Cardiac muscle cell (in vitro differentiated cells and primary cell): ENCODE measurements around the gene NUP155. TPM values are rescaled to one million over a fixed set of nuclear protein-coding genes. Genes with fewer than 3 reads are reported as not detected.
A peak's percentile ranks its signal among the peaks of the same experiment; 100 is the strongest.
"Not testable (repeated sequence)": the region's sequence is repeated elsewhere in the genome, so short reads cannot be mapped to it uniquely, and the experiment has no call there.

ENCODE experiments used
- DNase-seq, 2 donors: peaks; one replicate each; pipeline versions ENCODE4 v3.0.0 to v3.0.0-alpha.2; 2010 to 2017; ENCODE audit warnings: low read depth in 1 of 2, low spot score in 1 of 2
- H3K27ac ChIP-seq: fragments of 200-600 bp; sonication (generic); 2 replicates; pipeline ENCODE4 v1.5.1; 2016
- H3K27me3 ChIP-seq: fragments of 200-600 bp; sonication (generic); 2 replicates; pipeline ENCODE4 v1.6.0; 2016; ENCODE audit warnings: control low read depth
- H3K36me3 ChIP-seq: fragments of 200-600 bp; sonication (generic); 2 replicates; pipeline ENCODE4 v1.5.1; 2016; ENCODE audit warnings: control low read depth
- H3K4me1 ChIP-seq: fragments of 200-600 bp; sonication (generic); 2 replicates; pipeline ENCODE4 v1.8.1; 2017; ENCODE audit warnings: low read depth, mild to moderate bottlenecking, mixed run types
- H3K4me3 ChIP-seq: fragments of 200-600 bp; sonication (generic); 2 replicates; pipeline ENCODE4 v1.5.1; 2016; ENCODE audit warnings: mild to moderate bottlenecking
- H3K9me3 ChIP-seq: fragments of 200-600 bp; sonication (generic); 2 replicates; pipeline ENCODE4 v1.5.1; 2017; ENCODE audit warnings: low read depth, mild to moderate bottlenecking, control low read depth
- polyA plus RNA-seq: library from polyadenylated mRNA; unstranded; fragments of >200 nt; fragmentation: Nextera tagmentation; extraction: Ambion mirVana; gene quantifications from 2 replicates; pipeline ENCODE4 v1.2.1, GENCODE V29; 2016
- total RNA-seq: library from RNA; depleted of rRNA; stranded (reverse); fragments of >200 nt; gene quantifications from 2 replicates; pipeline ENCODE4 v1.2.3, GENCODE V29; 2016
- TF ChIP-seq, protein P1 (sequence below): IDR thresholded peaks from 2 replicates; pipeline ENCODE4 v1.5.1; 2012; ENCODE audit warnings: low read depth, mild to moderate bottlenecking, low read length

NUP155 gene
- total and polyA plus RNA-seq, 2 experiments from 2014 or later: 6.1 to 26.4 TPM

DNA sequence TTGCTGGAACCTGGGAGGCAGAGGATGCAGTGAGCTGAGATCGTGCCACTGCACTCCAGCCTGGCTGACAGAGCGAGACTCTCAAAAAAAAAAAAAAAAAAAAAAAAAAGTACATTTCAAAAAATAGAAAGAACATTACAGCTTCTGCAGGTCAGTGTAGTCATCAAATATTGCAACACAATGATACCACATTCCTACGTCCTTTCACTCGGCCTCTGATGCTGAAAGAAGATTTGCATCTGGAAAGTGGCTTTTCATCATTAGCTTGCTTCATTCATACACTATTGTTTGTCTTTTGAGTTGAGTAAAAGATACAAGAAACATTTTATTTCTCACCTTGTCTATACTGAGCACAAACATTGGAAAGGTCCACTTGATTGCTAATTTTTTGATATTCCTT is 62.1 kb downstream of the NUP155 start:
- no peaks in the 10 kb centered on the region for H3K4me1 ChIP-seq
- TF ChIP-seq, protein P1, sequence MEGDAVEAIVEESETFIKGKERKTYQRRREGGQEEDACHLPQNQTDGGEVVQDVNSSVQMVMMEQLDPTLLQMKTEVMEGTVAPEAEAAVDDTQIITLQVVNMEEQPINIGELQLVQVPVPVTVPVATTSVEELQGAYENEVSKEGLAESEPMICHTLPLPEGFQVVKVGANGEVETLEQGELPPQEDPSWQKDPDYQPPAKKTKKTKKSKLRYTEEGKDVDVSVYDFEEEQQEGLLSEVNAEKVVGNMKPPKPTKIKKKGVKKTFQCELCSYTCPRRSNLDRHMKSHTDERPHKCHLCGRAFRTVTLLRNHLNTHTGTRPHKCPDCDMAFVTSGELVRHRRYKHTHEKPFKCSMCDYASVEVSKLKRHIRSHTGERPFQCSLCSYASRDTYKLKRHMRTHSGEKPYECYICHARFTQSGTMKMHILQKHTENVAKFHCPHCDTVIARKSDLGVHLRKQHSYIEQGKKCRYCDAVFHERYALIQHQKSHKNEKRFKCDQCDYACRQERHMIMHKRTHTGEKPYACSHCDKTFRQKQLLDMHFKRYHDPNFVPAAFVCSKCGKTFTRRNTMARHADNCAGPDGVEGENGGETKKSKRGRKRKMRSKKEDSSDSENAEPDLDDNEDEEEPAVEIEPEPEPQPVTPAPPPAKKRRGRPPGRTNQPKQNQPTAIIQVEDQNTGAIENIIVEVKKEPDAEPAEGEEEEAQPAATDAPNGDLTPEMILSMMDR: no peak
- H3K36me3 ChIP-seq: peaks cover 79% of the 10 kb centered on the region
- H3K9me3 ChIP-seq: no peaks in the 10 kb centered on the region
- H3K27ac ChIP-seq: no peak overlapping the region
- DNase-seq: peak in 1 of 2 donors; percentile 72
- H3K4me3 ChIP-seq: no peak overlapping the region
- H3K27me3 ChIP-seq: no peaks in the 10 kb centered on the region

DNA sequence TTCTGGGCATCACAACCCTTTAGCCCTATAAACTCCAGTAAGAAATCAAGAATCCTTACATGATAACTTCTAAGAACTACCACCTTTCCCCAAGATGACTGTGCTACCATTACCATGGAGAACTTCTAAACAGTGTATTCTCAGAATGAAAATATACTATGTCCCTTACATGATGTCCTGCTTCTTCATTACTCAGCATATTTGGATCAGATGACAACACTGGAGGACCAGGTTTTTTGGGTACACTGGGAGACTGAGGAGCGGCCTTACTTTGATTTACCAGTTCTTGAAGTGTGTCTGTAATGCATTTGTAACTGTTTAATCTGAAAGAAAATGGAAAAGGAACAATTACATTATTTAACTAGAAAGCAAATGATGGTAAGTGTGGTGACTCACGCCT is 66.0 kb downstream of the NUP155 start:
- H3K4me1 ChIP-seq: no peaks in the 10 kb centered on the region
- no peaks in the 10 kb centered on the region for H3K27me3 ChIP-seq
- peaks cover 82% of the 10 kb centered on the region for H3K36me3 ChIP-seq
- no peaks in the 10 kb centered on the region for H3K9me3 ChIP-seq
- no peak overlapping the region for H3K4me3 ChIP-seq
- H3K27ac ChIP-seq: no peak overlapping the region
- TF ChIP-seq, protein P1: no peak
- no peak for DNase-seq

DNA sequence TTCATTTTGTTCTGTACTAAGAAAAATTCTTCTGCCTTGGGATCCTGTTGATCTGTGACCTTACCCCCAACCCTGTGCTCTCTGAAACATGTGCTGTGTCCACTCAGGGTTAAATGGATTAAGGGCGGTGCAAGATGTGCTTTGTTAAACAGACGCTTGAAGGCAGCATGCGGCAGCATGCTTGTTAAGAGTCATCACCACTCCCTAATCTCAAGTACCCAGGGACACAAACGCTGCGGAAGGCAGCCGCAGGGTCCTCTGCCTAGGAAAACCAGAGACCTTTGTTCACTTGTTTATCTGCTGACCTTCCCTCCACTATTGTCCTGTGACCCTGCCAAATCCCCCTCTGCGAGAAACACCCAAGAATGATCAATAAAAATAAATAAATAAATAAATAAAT is 74.6 kb downstream of the NUP155 start:
- not testable (repeated sequence) for H3K4me1 ChIP-seq, H3K4me3 ChIP-seq, DNase-seq, H3K27me3 ChIP-seq, H3K9me3 ChIP-seq, H3K27ac ChIP-seq
- H3K36me3 ChIP-seq: peaks cover 45% of the 10 kb centered on the region

DNA sequence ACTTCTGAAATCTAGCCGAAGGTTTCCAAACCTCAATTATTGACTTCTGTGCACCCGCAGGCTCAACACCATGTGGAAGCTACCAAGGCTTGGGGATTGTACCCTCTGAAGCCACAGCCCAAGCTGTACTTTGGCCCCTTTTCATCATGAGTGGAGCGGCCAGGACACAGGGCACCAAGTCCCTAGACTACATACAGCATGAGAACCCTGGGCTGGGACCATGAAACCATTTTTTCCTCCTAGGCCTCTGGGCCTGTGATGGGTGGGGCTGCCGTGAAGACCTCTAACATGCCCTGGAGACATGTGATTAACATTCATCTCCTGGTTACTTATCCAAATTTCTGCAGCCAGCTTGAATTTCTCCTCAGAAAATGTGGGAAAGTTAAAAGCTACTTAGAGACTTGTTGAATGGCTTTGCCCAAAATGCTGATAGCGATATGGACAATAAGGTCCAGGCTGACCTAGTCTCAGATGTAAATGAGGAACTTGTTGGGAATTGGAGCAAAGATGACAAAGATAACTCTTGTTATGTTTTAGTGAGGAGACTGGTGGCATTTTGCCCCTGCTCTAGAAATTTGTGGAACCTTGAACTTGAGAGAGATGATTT is 87.6 kb downstream of the NUP155 start:
- Histone ChIP-seq H3K27ac (no peak overlapping the region), H3K27me3 (no peaks in the 10 kb centered on the region), H3K4me1 (no peaks in the 10 kb centered on the region), H3K4me3 (no peak overlapping the region), H3K9me3 (no peaks in the 10 kb centered on the region), H3K36me3 (no peaks in the 10 kb centered on the region)
- TF ChIP-seq, protein P1: no peak
- DNase-seq: no peak

DNA sequence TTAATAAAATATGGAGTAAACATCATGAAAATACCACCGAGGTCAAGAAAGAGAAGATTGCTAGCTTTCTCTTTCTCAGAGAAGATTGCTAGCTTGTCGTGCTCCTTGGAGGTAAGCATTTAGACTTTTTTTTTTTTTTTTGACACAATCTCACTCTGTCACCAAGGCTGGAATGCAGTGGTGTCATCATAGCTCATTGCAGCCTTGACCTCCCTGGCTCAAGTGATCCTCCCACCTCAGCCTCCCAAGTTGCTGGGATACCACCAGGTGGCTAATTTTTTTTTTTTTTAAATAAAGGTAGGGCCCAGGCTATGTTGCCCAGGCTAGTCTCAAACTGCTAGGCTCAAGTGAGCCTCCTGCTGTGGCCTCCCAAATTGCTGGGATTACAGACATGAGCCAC is 95.4 kb downstream of the NUP155 start:
- TF ChIP-seq, protein P1: no peak
- Histone ChIP-seq H3K27me3 (no peaks in the 10 kb centered on the region), H3K4me1 (no peaks in the 10 kb centered on the region), H3K4me3 (no peak overlapping the region), H3K9me3 (no peaks in the 10 kb centered on the region), H3K36me3 (no peaks in the 10 kb centered on the region), H3K27ac (no peak overlapping the region)
- DNase-seq: no peak

DNA sequence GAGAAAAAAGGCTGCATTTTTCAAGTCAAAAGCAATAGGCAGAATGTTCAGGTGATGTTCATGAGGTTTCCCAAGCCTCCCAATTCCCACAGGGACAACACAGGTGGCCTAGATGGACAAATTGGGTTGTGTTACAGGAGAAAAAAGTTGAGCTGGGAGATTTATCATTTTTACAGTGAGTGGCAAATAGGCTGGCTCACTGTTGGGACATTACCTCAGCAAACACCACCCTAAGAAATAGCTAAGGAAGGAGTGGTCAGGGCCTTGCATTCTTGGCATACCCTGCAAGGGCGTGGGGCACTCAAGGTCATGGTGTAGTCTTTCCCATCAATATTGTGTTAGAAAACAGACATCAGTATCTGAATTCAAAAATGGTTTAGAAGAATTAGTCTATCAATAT is 98.4 kb downstream of the NUP155 start:
- TF ChIP-seq, protein P1: no peak
- peak in 1 of 2 donors; percentile 8 for DNase-seq
- Histone ChIP-seq H3K27me3 (no peaks in the 10 kb centered on the region), H3K27ac (no peak overlapping the region), H3K4me1 (no peaks in the 10 kb centered on the region), H3K4me3 (no peak overlapping the region), H3K36me3 (no peaks in the 10 kb centered on the region), H3K9me3 (no peaks in the 10 kb centered on the region)

DNA sequence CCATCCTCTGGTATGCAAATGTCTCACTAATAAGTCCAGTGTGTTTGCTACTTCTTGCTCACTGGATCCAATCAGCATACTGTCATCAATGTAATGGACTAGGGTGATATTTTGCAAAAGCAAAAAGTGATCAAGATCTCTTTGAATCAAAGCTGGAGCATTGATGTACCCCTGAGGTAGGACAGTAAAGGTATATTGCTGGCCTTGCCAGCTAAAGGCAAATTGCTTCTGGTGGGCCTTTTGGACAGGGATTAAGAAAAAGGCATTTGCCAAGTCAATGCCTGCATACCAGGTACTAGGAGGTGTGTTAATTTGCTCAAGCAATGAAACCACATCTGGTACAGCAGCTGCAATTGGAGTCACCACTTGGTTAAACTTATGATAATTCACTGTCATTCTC is 102.8 kb downstream of the NUP155 start:
- H3K36me3 ChIP-seq, H3K27me3 ChIP-seq, H3K27ac ChIP-seq, H3K4me3 ChIP-seq, DNase-seq, H3K9me3 ChIP-seq, H3K4me1 ChIP-seq: not testable (repeated sequence)
